IPS DF 6.9 (cell line): ENCODE results near the gene YY1.

ENCODE experiments used
- DNase-seq: peaks from one replicate; pipeline ENCODE4 v3.0.0-alpha.2; 2013; ENCODE audit warnings: low read depth, low spot score
- H3K27ac ChIP-seq: one replicate; pipeline ENCODE4 v1.5.1; 2013; ENCODE audit warnings: low read length, control low read depth
- H3K27me3 ChIP-seq: 2 replicates; pipeline ENCODE4 v1.6.1; 2013; ENCODE audit warnings: mild to moderate bottlenecking, low read length; ENCODE audit not compliant: control insufficient read depth, insufficient read depth
- H3K36me3 ChIP-seq: 2 replicates; pipeline ENCODE4 v1.6.1; 2013; ENCODE audit warnings: low read length; ENCODE audit not compliant: control insufficient read depth, insufficient read depth
- H3K4me1 ChIP-seq: 2 replicates; pipeline ENCODE4 v1.6.1; 2013; ENCODE audit warnings: low read length; ENCODE audit not compliant: control insufficient read depth, insufficient read depth
- H3K4me3 ChIP-seq: 2 replicates; pipeline ENCODE4 v1.5.1; 2013; ENCODE audit warnings: mild to moderate bottlenecking, low read length
- H3K9me3 ChIP-seq: 2 replicates; pipeline ENCODE4 v1.6.1; 2013; ENCODE audit warnings: low read length, inconsistent platforms; ENCODE audit not compliant: control insufficient read depth, insufficient read depth
- WGBS: extraction: QIAGEN DNeasy Blood & Tissue Kit; methylation state at CpG from one replicate; pipeline ENCODE4 v1.1.7; 2013; ENCODE audit warnings: mixed read lengths, missing lambda C conversion rate; ENCODE audit not compliant: insufficient read length, insufficient coverage; 5-methylcytosine and 5-hydroxymethylcytosine counted together

YY1 gene

DNA sequence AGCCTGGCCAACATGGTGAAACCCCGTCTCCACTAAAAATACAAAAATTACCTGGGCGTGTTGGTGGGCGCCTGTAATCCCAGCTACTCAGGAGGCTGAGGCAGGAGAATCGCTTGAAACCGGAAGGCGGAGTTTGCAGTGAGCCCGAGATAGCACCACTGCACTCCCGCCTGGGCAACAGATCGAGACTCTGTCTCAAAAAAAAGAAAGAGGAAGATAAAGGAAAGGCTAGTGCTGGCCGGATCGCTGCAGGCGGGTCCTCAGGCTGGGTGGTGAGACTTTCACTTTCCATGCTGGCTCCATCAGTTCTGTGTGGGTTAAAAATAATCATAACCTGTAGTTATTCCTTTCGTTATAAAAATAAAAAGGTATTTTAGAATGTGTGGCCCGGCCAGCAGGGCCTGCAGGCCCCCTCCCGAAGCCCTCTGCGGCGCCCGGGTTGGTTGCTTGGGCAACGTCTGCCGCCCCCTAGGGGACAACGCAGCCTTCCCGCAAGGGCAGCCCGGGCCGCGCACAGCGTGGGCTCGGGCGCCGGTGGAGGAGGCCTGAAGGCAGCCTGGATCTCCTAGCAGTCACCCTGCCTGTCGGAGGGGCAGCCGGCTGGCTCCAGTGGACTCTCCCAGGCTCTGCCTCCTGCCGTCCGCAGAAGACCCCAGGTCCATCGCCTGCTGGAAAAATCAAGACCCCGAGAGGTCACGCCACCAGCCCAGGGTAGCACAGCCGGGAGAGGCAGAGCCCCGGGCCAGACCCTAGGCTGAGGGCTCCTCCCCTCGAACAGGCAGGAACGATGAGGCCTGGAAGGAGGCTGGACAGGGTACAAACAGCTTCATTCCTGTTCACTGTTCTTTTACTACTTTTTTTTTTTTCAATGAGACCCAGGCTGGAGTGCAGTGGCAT, 79.2 kb downstream of the YY1 start:
- DNase-seq = no peak
- Histone ChIP-seq H3K4me1 (peaks cover under 1% of the 10 kb centered on the region; the same call in 1 of the 2 replicates), H3K9me3 (no peaks in the 10 kb centered on the region), H3K27ac (no peak overlapping the region), H3K36me3 (no peaks in the 10 kb centered on the region), H3K4me3 (no peak overlapping the region), H3K27me3 (no peaks in the 10 kb centered on the region)
- no CpG with 5 or more reads among the region's 40 CpGs for WGBS

DNA sequence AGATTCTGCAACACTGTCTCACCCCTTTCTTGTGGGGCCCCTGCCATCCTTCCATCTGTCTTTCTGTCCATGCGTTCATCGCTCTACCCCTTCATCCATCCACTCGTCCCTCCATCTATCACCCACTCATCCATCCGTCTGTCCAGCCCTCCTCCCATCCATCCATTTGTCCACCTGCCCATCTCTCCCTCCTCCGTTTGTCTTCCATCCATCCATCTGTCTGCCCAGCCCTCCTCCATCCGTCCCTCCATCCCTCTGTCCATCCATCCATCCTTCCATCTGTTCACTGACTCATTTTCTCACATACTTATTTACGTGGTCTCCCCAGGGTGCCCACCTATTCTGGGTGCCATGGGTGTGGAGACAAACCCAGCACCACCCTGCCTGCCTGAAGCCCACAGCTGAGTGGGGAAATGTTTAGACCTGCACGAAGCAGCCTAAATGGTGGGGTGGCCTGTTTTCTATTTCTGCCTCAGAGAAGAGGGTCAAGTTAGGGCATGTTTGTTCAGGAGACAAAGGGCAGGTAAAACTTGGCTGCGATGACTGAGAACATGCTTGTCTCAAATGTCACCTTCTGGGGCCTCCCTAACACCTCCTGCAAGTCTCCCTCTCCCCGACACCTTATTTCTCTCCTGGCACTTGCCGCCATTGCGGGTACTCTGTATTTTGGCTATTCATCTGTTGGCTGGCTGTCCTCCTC, 81.4 kb downstream of the YY1 start:
- H3K9me3 ChIP-seq = no peaks in the 10 kb centered on the region
- H3K27me3 ChIP-seq = no peaks in the 10 kb centered on the region
- H3K4me3 ChIP-seq = no peak overlapping the region
- no peaks in the 10 kb centered on the region; the same call in 1 of the 2 replicates for H3K4me1 ChIP-seq
- 100% methylated on average over 3 of the region's 12 CpGs for WGBS
- no peak for DNase-seq
- H3K27ac ChIP-seq = no peak overlapping the region
- no peaks in the 10 kb centered on the region for H3K36me3 ChIP-seq

- Histone ChIP-seq H3K9me3 (no peaks in the 10 kb centered on the region), H3K36me3 (no peaks in the 10 kb centered on the region), H3K27me3 (no peaks in the 10 kb centered on the region), H3K4me3 (no peak overlapping the region), H3K27ac (no peak overlapping the region), H3K4me1 (no peaks in the 10 kb centered on the region; the same call in 1 of the 2 replicates)
- WGBS = no CpG with 5 or more reads among the region's 9 CpGs
- DNase-seq = no peak
Measured at GRCh38 chr14:100321473-100322137, 82.7 kb downstream of the YY1 start.

- Histone ChIP-seq H3K27me3 (no peaks in the 10 kb centered on the region), H3K9me3 (no peaks in the 10 kb centered on the region), H3K36me3 (no peaks in the 10 kb centered on the region), H3K4me1 (no peaks in the 10 kb centered on the region; the same call in 1 of the 2 replicates), H3K4me3 (no peak overlapping the region), H3K27ac (no peak overlapping the region)
- DNase-seq = no peak
- WGBS = no CpG with 5 or more reads among the region's 15 CpGs
Measured at GRCh38 chr14:100322138-100322957, 83.4 kb downstream of the YY1 start.

DNA sequence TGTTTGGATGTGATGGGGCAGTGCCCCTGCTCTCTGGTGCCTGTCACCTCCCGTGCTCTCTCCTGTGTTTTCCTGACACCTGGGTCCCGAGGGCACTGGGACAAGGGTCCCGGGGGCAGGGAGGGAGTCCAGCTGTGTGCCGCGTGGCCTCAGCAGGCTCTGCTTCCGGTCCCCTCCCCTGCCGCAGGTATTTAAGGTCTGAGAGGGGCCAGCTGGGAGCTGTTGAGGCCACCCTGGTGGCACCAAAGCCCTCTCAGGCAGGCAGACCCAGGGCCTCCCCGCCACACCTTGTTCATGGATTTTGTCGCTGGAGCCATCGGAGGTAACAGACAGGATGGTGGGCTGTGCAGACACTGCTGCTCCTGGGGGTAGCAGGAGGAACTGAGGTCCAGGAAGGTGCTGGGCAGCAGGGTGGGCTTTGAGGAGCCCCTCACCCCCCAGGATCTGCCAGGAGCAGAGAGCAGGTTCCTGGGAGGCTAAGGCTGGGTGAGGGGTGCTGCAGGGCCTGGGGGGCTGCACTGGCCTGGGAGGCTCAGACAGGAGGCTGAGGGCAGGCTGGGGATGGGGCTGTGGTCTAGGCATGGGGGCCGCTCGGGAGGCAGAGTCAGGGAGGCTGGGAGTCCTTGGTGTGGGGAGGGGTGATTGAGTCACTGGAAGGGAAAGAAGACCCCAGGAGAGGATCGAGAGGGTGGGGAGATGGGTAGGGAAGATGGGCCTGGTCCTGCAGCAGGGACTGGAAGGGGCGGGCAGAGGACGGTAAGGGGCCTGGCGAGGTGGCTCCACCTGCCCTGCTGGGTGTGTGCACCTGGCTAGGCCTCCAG, 84.4 kb downstream of the YY1 start, which contains the start of gene SLC25A47:
Gene SLC25A47, plus strand, starts transcription at position 219 of the 821 bp plus-strand sequence. Its CDS starts 76 bp downstream, at position 295.
- Histone ChIP-seq H3K27me3 (no peaks in the 10 kb centered on the region), H3K4me1 (no peaks in the 10 kb centered on the region; the same call in 1 of the 2 replicates), H3K4me3 (no peak within 1 kb of the TSS), H3K27ac (no peak within 1 kb of the TSS), H3K36me3 (no peaks in the 10 kb centered on the region), H3K9me3 (no peaks in the 10 kb centered on the region)
- no peak for DNase-seq
- no CpG with 5 or more reads among the region's 16 CpGs for WGBS

DNA sequence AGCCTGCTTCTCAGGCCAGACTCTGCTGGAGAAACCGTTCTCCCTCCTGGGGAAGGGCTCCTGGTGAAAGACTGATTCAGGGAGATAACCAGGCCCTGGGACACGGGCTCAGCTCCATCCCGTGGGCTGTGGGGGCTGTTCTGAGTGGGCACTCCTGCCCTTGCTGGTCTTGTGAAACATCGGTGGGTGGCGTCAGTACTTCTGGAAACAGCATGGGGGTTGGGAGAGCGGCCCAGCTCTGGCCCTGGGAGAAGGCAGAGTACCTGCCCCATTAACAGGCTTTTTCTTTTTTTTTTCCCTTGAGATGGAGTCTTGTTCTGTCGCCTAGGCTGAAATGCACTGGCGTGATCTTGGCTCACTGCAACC, 85.0 kb downstream of the YY1 start:
- Histone ChIP-seq H3K9me3 (no peaks in the 10 kb centered on the region), H3K27me3 (no peaks in the 10 kb centered on the region), H3K4me1 (no peaks in the 10 kb centered on the region), H3K27ac (no peak overlapping the region), H3K4me3 (no peak overlapping the region), H3K36me3 (no peaks in the 10 kb centered on the region)
- no CpG with 5 or more reads among the region's 8 CpGs for WGBS
- no peak for DNase-seq

- DNase-seq = no peak
- no peaks in the 10 kb centered on the region for H3K36me3 ChIP-seq
- H3K27me3 ChIP-seq = no peaks in the 10 kb centered on the region
- H3K4me1 ChIP-seq = no peaks in the 10 kb centered on the region
- no peak overlapping the region for H3K4me3 ChIP-seq
- WGBS = no CpG with 5 or more reads among the region's 17 CpGs
- H3K27ac ChIP-seq = no peak overlapping the region
- H3K9me3 ChIP-seq = no peaks in the 10 kb centered on the region
Measured at GRCh38 chr14:100325231-100325632, 86.3 kb downstream of the YY1 start.

GRCh38 chr14:100325958-100326357, 87.0 kb downstream of the YY1 start:
- WGBS = no CpG with 5 or more reads among the region's 13 CpGs
- no peak overlapping the region for H3K4me3 ChIP-seq
- no peaks in the 10 kb centered on the region for H3K36me3 ChIP-seq
- no peak overlapping the region for H3K27ac ChIP-seq
- H3K4me1 ChIP-seq = no peaks in the 10 kb centered on the region
- no peaks in the 10 kb centered on the region for H3K9me3 ChIP-seq
- DNase-seq = no peak
- no peaks in the 10 kb centered on the region for H3K27me3 ChIP-seq

DNA sequence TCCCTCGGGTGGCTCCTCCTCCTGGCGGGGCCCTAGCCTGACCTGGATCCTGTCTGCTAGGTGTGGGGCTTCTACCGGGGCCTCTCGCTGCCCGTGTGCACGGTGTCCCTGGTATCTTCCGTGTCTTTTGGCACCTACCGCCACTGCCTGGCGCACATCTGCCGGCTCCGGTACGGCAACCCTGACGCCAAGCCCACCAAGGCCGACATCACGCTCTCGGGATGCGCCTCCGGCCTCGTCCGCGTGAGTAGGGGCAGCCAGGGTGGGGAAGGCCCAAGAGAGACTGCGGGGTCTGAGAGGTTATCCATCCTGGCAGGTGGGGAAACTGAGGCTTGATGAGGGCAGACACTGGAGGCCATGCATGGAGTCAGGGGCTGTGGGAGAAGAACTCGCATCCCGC, 88.2 kb downstream of the YY1 start:
- H3K36me3 ChIP-seq = no peaks in the 10 kb centered on the region
- WGBS = no CpG with 5 or more reads among the region's 24 CpGs
- no peak overlapping the region for H3K4me3 ChIP-seq
- H3K9me3 ChIP-seq = no peaks in the 10 kb centered on the region
- DNase-seq = no peak
- no peak overlapping the region for H3K27ac ChIP-seq
- no peaks in the 10 kb centered on the region for H3K4me1 ChIP-seq
- H3K27me3 ChIP-seq = no peaks in the 10 kb centered on the region
